Activated naive CD4-positive, alpha-beta T cell (primary cell): ENCODE measurements around the gene CCNE1.
A peak's percentile ranks its signal among the peaks of the same experiment; 100 is the strongest.
"Not testable (repeated sequence)": the region's sequence is repeated elsewhere in the genome, so short reads cannot be mapped to it uniquely, and the experiment has no call there.

Experiments
- DNase-seq, 4 experiments: peaks; one replicate each; lab custom pipeline; 2025; lab: John Stamatoyannopoulos, UW

Gene CCNE1

DNA sequence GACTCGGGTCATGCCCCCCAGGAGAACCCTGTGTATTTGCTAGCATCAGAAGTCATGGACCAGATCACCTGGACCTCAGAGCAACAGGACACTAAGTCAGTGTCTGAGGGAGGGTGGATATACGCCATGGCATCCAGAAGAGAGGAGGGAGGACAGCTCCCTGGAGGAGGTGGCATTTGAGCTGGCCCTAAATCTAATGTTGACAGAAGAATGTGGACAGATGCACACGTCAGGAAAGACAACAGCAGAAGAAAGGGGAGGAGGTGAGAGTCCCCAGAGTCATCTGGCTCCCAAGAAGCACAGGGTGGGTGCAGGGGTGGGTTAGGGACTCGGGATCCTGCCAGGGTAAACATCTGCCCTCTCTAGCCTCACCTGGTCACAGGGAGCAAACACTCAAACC lies 24.5 kb upstream of the CCNE1 start:
- no peak for DNase-seq

DNA sequence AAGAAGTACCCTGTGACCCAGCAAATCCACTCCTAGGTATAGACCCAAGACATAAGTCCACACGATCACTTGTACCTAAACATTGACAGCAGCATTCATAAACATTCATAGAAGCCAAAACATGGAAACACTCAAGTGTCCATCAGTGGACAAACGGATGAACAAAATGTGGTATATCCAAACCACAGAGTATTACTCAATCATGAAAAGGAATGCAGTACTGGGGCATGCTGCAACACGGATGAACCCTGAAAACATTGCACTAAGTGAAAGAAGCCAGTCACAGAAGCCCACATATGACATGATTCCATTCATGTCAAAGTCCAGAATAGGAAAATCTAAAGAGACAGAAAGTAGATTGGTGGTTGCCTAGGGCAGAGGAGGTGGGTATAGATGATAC lies 22.8 kb upstream of the CCNE1 start:
- no peak for DNase-seq

- no peak for DNase-seq
Observed at GRCh38 chr19:29793116-29793727, 18.6 kb upstream of the CCNE1 start.

- DNase-seq = not testable (repeated sequence)
Observed at GRCh38 chr19:29794490-29794889, 17.3 kb upstream of the CCNE1 start.

DNA sequence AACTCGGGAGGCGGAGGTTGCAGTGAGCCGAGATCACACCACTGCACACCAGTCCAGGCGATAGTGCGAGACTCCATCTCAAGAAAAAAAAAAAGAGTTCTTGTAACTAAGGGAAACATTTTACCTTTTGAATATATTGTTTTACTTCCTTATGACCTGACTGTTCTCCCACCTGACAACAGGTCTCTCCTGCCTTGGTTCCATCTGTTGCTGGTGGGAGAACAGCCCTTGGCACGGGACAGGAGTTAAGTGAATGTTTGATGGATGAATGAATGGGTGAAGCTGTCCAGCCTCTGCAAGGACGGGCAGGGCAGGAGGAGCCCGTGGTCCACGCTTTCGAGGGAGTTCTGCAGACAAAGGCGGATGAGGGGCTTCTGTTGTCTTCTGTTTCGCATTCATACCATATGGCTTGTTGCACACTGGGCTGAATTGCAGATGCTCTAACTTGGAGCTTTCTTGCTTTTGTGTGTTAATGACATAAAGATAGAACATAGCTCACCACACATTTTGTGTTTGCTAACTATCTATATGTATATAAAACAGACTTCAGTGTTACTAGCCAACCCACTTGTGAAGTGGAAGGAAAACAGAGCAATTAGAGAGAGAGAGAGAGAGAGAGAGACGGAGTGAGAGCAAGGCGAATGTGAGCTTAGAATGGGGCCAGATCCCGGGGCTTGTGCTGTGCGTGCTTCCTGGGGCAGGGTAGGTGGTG lies 16.2 kb upstream of the CCNE1 start:
- no peak for DNase-seq

DNA sequence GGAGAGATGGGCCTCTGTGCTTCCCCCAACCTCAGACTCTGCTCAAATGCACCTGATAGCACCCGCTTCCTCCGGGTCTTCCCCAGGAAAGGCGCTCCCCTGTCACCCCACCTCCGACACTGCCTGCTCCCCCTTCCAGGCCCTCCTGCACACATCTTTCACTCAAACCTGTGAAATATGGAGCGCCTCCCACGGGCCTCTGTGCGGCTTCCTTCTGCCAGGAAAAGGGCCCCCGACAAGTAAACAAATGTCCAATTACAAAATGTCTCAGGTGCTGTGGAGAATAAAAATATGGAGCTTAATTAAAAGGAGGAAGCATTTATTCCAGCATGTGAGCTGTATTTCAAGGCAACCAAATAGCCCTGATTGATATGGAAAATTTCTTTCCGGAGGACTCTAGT lies 15.6 kb upstream of the CCNE1 start:
- DNase-seq = no peak

DNA sequence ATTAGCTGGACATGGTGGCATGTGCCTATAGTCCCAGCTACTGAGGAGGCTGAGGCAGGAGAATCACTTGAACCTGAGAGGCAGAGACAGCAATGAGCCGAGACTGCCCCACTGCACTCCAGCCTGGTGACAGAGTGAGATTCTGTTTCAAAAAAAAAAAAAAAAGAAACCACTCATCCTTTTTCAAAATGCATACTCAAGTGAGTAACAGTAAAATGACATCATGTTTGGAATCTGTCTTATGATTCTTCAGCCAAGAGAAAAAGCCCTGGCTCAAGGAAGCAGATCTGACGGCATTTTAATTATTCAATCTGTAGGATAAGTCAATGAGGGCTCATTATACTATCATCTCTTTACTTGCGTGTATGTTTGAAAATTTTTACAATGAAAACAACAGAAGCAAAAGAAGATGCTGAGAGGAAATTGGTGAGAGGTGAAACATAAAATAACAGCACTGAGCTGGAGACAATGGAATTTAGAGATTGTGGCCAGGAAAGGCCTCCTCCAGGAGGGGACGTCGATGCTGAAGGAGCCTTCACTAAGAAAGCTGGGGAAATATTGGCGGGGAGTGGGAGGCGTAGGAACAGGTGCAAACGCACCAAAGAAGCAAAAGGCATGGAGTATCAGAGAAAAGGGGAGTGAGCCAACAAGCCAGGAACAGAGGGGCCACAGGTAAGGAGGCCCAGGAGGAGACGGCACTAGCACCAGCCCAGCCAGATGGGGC lies 12.9 kb upstream of the CCNE1 start:
- no peak for DNase-seq

DNA sequence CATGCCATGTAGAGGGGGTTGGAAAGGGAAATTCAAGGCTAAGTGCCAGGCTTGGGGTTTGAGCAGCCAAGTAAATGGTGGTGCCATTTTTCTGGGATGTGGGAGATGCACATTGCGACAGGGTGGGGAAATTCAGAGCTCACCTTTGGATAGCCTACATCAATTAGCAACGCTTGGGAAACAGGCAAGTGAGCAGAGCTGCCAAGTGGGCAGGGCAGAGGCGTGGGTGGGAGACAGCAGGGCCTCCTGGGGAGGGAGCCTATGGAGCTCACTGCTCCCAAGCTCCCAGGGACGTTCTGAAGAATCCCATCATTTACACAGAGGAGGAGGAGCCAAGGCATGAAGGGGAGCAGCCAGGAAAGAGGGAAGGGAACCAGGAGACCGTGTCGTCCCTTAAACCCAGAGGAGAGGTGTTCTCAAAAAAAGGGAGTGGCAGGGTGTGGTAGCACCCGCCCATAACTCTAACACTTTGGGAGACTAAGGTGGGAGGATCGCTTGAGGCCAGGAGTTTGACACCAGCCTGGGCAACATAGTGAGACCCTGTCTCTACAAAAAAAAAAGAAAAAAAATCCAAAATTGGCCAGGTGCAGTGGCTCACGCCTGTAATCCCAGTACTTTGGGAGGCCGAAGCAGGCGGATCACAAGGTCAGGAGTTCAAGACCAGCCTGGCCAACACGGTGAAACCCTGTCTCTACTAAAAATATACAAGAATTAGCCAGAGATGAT lies 11.5 kb upstream of the CCNE1 start:
- DNase-seq = no peak

DNA sequence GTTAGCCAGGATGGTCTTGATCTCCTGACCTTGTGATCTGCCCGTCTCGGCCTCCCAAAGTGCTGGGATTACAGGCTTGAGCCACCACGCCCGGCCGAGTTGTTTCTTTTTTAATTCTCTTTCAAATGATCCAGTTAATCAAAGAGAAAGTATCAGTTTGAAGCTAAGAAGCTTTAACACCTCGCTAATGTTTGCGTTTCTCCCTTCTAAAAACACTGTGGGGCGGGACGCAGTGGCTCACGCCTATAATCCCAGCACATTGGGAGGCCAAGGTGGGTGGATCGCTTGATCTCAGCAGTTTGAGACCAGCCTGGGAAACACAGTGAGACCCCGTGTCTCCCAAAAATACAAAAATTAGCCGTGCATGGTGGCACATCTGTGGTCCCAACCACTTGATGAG lies 7.8 kb upstream of the CCNE1 start:
- not testable (repeated sequence) for DNase-seq

GRCh38 chr19:29804493-29804892 lies 7.3 kb upstream of the CCNE1 start:
- DNase-seq = no peak

- DNase-seq = no peak
Observed at GRCh38 chr19:29805031-29805965, 6.5 kb upstream of the CCNE1 start.

DNA sequence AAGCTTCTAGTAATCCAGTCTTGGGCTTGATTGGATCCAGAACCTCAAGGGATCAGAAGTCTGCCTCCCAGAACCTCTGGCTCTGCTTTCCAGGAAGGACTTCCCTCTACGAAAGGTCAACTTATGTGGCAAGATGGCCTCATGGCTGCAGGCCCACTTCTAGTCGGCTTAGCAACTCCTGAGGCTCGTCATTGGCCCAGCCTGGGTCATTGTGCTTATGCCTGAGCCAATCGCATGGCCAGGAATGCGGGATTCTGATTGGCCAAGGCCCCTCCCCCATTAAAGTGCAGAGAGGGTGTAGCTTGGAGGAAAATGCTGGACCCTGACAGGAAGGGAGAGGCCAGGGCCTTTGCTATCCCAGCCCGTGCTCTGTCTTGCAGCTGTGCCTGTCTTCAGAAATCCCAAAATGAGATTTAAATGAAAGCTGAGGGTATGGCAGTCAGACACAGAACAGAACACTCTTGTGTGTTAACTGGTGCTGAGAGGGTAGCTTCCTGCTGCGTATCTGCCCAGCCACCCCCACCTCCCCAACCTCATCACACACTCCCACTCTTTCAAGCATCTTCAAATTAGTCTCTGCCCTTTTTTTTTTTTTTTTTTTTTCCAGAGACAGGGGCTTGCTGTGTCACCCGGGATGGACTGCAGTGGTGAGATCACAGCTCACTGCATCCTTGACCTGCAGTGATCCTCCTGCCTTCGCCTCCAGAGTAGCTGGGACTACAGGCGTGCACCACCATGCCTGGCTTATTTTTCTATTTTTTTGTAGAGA lies 5.5 kb upstream of the CCNE1 start:
- DNase-seq = no peak

- DNase-seq = no peak
Observed at GRCh38 chr19:29807178-29807577, 4.6 kb upstream of the CCNE1 start.

GRCh38 chr19:29807870-29808405 lies 3.9 kb upstream of the CCNE1 start:
- no peak for DNase-seq

- DNase-seq = no peak
Observed at GRCh38 chr19:29809795-29810503, 1.8 kb upstream of the CCNE1 start.

DNA sequence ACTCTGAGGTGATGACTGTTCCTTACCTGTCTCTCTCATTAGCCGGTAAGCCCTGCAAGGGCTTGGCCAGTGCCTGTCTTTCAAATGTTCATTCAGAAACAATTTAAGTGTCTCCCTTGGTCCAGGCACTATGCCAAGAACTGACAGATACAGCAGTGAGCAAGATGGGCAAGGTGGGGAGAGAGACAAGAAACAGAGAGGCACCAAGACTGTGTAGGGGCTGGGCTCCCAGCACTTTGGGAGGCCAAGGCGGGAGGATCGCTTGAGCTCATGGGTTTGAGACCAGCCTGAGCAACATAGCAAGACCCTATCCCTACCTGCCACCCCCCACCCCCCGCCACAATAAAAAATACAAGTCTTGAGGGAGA lies 1.3 kb upstream of the CCNE1 start:
- no peak for DNase-seq

DNA sequence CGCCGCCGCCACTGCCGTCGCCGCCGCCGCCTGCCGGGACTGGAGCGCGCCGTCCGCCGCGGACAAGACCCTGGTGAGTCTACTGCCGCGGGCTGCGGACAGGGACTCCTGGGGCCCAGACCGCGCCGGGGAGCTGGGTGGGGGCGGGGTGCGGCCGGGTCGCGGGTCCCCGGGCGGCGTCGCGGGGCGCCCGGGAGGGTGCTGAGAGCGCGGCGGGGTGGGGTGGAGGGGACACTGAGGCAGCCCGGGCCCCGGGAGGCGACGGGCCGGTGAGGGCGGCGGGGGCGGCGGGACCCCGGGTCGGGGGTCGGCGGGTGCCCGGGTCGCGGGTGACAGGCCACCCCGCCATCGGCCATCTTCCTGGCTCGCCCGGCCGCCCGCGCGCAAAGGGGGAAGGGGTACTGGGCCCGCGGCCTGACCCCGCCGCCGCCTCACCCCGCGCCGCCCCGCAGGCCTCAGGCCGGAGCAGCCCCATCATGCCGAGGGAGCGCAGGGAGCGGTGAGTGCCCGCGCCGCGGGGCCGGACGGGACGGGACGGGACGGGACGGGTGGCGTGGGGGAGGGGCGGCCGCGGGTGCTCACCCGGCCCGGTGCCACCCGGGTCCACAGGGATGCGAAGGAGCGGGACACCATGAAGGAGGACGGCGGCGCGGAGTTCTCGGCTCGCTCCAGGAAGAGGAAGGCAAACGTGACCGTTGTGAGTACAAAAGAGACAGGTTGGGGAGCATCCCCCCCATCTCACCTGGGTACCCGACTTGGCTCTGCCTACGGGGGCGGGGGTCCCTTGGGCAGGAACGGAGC lies 489 bp downstream of the CCNE1 start:
- DNase-seq = peak in 1 of 4 experiments; percentile 6

- DNase-seq = no peak
Observed at GRCh38 chr19:29812881-29813275, 1.1 kb downstream of the CCNE1 start.

DNA sequence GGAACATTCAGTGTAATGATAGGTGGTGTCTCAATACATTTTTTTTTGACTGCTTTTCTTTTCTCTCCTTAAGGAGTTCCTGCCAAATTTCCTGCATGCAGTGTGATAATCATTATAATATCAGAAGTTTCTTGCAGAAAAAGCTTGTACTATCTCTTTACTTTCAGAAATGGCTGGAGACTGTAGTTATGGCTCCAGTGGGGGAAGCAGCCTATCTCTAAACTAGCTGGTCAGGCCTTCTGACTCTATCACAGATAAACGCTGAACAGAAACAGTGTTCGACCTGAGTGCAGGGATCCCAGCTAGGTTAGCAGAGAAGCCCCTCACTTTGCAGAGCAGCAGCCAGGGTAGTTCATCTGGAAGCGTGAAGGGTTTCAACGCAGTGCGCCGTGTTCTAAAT lies 1.9 kb downstream of the CCNE1 start:
- DNase-seq = no peak
